HepG2 (cell line): ENCODE data around the gene ADM. TPM values are rescaled to one million over a fixed set of nuclear protein-coding genes. Genes with fewer than 3 reads are reported as not detected.

Source experiments
- ASH2L ChIP-seq: fragments of 300-600, 200-600 bp; sonication (generic); IDR thresholded peaks from 2 replicates; pipeline ENCODE4 v1.7.0; 2017; ENCODE audit warnings: low read depth, mild to moderate bottlenecking, moderate library complexity, mixed read lengths, low read length; ENCODE audit not compliant: insufficient read length
- CBX5 ChIP-seq: sonication (generic); formaldehyde crosslinking; IDR thresholded peaks from 2 replicates; pipeline ENCODE4 v1.4.0; 2020; ENCODE audit warnings: missing genetic modification reagents, borderline replicate concordance
- KLF12 ChIP-seq: sonication (generic); formaldehyde crosslinking; IDR thresholded peaks from 2 replicates; pipeline ENCODE4 v1.4.0; 2020; ENCODE audit warnings: missing genetic modification reagents, borderline replicate concordance
- PCBP1 ChIP-seq: fragments of 200-400 bp; formaldehyde crosslinking; IDR thresholded peaks from 2 replicates; pipeline ENCODE4 v1.6.1; 2017; ENCODE audit warnings: mild to moderate bottlenecking, low read depth, low read length, borderline replicate concordance
- PRDM15 ChIP-seq: sonication (generic); formaldehyde crosslinking; IDR thresholded peaks from 2 replicates; pipeline ENCODE4 v1.4.0; 2020; ENCODE audit warnings: missing genetic modification reagents
- ZNF337 ChIP-seq: sonication (generic); formaldehyde crosslinking; IDR thresholded peaks from 2 replicates; pipeline ENCODE4 v1.5.1; 2020; ENCODE audit warnings: missing genetic modification reagents, low read depth, mild to moderate bottlenecking, borderline replicate concordance
- ZNF710 ChIP-seq: sonication (generic); formaldehyde crosslinking; IDR thresholded peaks from 2 replicates; pipeline ENCODE4 v1.5.0; 2020; ENCODE audit warnings: mild to moderate bottlenecking, missing genetic modification reagents, borderline replicate concordance
- polyA plus RNA-seq, 8 experiments: library from polyadenylated mRNA; depleted of rRNA in 3 of 8; stranded (reverse) in 7 of 8; unstranded in 1 of 8; fragments of >200 nt; fragmentation: Illumina TruSeq in 4 of 8; extraction: Trizol in 4 of 8; gene quantifications; 2 replicates each; pipeline versions ENCODE4 v1.2.1 to v1.2.3, GENCODE V29; 2011 to 2016; ENCODE audit warnings: low read depth in 4 of 8, missing spikeins in 1 of 8, mixed read lengths in 1 of 8; ENCODE audit not compliant: insufficient read depth in 1 of 8
- total RNA-seq, 5 experiments: library from RNA; depleted of rRNA; stranded (reverse); fragments of >200 nt; fragmentation: Illumina TruSeq; extraction: Trizol; gene quantifications; 2 replicates each; pipeline ENCODE4 v1.2.3, GENCODE V29; 2016; ENCODE audit warnings: low read depth in 1 of 5
- TF ChIP-seq, protein P1 (sequence below), 2 experiments: sonication (generic) in 1 of 2; formaldehyde crosslinking in 1 of 2; IDR thresholded peaks; 2 replicates each; pipeline versions ENCODE4 v1.4.0 to v1.6.1; 2016 to 2020; ENCODE audit warnings: borderline replicate concordance in 1 of 2, low read depth in 1 of 2, mild to moderate bottlenecking in 1 of 2, missing genetic modification reagents in 1 of 2
- TF ChIP-seq, protein P2 (sequence below): IDR thresholded peaks from 2 replicates; pipeline ENCODE4 v1.6.1; 2016
- TF ChIP-seq, protein P3 (sequence below): sonication (generic); formaldehyde crosslinking; IDR thresholded peaks from 2 replicates; pipeline ENCODE4 v1.5.1; 2020; ENCODE audit warnings: mild to moderate bottlenecking, moderate library complexity, missing genetic modification reagents
- TF ChIP-seq, protein P4 (sequence below): sonication (generic); formaldehyde crosslinking; IDR thresholded peaks from 2 replicates; pipeline ENCODE4 v1.4.0; 2020; ENCODE audit warnings: low read depth, mild to moderate bottlenecking, missing genetic modification reagents

The ADM gene
- total and polyA plus RNA-seq, 2 of the 13 experiments (the other 11 are each of a cell fraction or from before 2014, with no cell fraction given) = 10.7 to 26.1 TPM

GRCh38 chr11:10302744-10303557, 1.9 kb upstream of the ADM start (continued):
- TF ChIP-seq, protein P1, sequence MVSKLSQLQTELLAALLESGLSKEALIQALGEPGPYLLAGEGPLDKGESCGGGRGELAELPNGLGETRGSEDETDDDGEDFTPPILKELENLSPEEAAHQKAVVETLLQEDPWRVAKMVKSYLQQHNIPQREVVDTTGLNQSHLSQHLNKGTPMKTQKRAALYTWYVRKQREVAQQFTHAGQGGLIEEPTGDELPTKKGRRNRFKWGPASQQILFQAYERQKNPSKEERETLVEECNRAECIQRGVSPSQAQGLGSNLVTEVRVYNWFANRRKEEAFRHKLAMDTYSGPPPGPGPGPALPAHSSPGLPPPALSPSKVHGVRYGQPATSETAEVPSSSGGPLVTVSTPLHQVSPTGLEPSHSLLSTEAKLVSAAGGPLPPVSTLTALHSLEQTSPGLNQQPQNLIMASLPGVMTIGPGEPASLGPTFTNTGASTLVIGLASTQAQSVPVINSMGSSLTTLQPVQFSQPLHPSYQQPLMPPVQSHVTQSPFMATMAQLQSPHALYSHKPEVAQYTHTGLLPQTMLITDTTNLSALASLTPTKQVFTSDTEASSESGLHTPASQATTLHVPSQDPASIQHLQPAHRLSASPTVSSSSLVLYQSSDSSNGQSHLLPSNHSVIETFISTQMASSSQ (IDR thresholded peaks at IDR 0.05; ENCODE audit: low read depth) = no peak
- TF ChIP-seq, protein P1 (CRISPR knock-in tag; IDR thresholded peaks at IDR 0.05; ENCODE audit: borderline replicate concordance) = peak; percentile 63; the same call in 1 of the 2 replicates
- TF ChIP-seq PCBP1 (no peak), ZNF710 (CRISPR knock-in tag) (peak; percentile 72; the same call in 1 of the 2 replicates), PRDM15 (CRISPR knock-in tag) (peak; percentile 65), KLF12 (CRISPR knock-in tag) (no peak), ZNF337 (no peak; the same call in 1 of the 2 replicates), CBX5 (CRISPR knock-in tag) (no peak), ASH2L (peak; percentile 99)
- TF ChIP-seq, protein P2, sequence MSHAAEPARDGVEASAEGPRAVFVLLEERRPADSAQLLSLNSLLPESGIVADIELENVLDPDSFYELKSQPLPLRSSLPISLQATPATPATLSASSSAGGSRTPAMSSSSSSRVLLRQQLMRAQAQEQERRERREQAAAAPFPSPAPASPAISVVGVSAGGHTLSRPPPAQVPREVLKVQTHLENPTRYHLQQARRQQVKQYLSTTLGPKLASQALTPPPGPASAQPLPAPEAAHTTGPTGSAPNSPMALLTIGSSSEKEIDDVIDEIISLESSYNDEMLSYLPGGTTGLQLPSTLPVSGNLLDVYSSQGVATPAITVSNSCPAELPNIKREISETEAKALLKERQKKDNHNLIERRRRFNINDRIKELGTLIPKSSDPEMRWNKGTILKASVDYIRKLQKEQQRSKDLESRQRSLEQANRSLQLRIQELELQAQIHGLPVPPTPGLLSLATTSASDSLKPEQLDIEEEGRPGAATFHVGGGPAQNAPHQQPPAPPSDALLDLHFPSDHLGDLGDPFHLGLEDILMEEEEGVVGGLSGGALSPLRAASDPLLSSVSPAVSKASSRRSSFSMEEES (CRISPR knock-in tag) = peak; percentile 67
- TF ChIP-seq, protein P3, sequence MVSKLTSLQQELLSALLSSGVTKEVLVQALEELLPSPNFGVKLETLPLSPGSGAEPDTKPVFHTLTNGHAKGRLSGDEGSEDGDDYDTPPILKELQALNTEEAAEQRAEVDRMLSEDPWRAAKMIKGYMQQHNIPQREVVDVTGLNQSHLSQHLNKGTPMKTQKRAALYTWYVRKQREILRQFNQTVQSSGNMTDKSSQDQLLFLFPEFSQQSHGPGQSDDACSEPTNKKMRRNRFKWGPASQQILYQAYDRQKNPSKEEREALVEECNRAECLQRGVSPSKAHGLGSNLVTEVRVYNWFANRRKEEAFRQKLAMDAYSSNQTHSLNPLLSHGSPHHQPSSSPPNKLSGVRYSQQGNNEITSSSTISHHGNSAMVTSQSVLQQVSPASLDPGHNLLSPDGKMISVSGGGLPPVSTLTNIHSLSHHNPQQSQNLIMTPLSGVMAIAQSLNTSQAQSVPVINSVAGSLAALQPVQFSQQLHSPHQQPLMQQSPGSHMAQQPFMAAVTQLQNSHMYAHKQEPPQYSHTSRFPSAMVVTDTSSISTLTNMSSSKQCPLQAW (CRISPR knock-in tag) = peak; percentile 30
- TF ChIP-seq, protein P4, sequence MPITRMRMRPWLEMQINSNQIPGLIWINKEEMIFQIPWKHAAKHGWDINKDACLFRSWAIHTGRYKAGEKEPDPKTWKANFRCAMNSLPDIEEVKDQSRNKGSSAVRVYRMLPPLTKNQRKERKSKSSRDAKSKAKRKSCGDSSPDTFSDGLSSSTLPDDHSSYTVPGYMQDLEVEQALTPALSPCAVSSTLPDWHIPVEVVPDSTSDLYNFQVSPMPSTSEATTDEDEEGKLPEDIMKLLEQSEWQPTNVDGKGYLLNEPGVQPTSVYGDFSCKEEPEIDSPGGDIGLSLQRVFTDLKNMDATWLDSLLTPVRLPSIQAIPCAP (CRISPR knock-in tag) = peak; percentile 88; the same call in 1 of the 2 replicates
